ENCODE results near the gene ABHD17C.

Gene ABHD17C

DNA sequence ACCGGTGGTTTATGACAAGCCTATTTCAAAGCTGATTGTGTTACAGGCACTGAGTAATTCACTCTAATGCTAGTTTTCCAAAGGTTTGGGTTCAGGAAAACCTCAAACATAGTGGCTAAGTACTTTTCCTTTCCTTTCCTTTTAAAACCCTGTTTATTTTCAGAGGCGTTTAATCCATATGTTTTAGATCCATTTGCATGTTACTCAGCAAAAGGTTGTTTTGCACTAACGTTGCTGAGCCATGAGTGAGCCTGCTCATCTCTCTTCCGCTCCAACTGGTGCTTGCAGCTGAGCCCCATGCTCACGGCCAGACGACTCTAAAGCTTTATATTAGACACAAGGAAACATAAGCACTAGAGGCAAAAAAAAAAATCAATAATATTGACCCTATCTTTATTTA, 93.4 kb downstream of the ABHD17C start:
- DNase-seq, result no peak
- no peak overlapping the region for H3K18ac ChIP-seq (ENCODE audit: low read length)
- H3K4me1 ChIP-seq (ENCODE audit: control insufficient read depth in 1 of 2, insufficient read depth in 2 of 2, low read length in 2 of 2), result peaks cover 3 to 5% of the 10 kb centered on the region in 2 experiments
- no peaks in the 10 kb centered on the region for H3K79me2 ChIP-seq (ENCODE audit: control insufficient read depth, insufficient read depth, low read length, poor library complexity)
- no peak overlapping the region for H2BK12ac ChIP-seq (ENCODE audit: low read length)
- no peak overlapping the region for H4K91ac ChIP-seq (ENCODE audit: low read depth, low read length)
- no peak overlapping the region for H3K27ac ChIP-seq (ENCODE audit: low read depth, low read length)
- no peak overlapping the region for H4K12ac ChIP-seq (ENCODE audit: low read depth, low read length)
- no peaks in the 10 kb centered on the region for H3K79me1 ChIP-seq (ENCODE audit: low read length)
- H2BK5ac ChIP-seq (ENCODE audit: low read depth, low read length, poor library complexity), result no peak overlapping the region
- no peak overlapping the region for H4K8ac ChIP-seq (ENCODE audit: low read depth, low read length)
- no peak overlapping the region for H3K4me3 ChIP-seq (ENCODE audit: low read depth, low read length)
- no peak overlapping the region for H3K4me2 ChIP-seq (ENCODE audit: low read length)
- H3K9ac ChIP-seq (ENCODE audit: low read length), result no peak overlapping the region
- WGBS (ENCODE audit: extremely low coverage, insufficient coverage, insufficient read length), result no CpG with 5 or more reads among the region's 6 CpGs
- no peak overlapping the region for H2AK5ac ChIP-seq (ENCODE audit: low read length)
- no peak overlapping the region for H3K23ac ChIP-seq (ENCODE audit: low read length)
- no peak overlapping the region for H3K14ac ChIP-seq (ENCODE audit: low read length)
- no peaks in the 10 kb centered on the region for H3K27me3 ChIP-seq (ENCODE audit: insufficient read depth, low read length)
- no peak overlapping the region for H2AFZ ChIP-seq (ENCODE audit: insufficient read depth, low read length, poor library complexity)
- H3K36me3 ChIP-seq (ENCODE audit: control insufficient read depth in 1 of 2, insufficient read depth in 2 of 2, low read length in 2 of 2), result peaks cover 0 to 6% of the 10 kb centered on the region in 2 experiments
- no peaks in the 10 kb centered on the region for H3K9me3 ChIP-seq (ENCODE audit: insufficient read depth, low read depth, low read length)
- H3K4ac ChIP-seq (ENCODE audit: low read depth, low read length), result no peak overlapping the region
- H2BK120ac ChIP-seq (ENCODE audit: insufficient read depth, low read length, poor library complexity), result no peak overlapping the region

DNA sequence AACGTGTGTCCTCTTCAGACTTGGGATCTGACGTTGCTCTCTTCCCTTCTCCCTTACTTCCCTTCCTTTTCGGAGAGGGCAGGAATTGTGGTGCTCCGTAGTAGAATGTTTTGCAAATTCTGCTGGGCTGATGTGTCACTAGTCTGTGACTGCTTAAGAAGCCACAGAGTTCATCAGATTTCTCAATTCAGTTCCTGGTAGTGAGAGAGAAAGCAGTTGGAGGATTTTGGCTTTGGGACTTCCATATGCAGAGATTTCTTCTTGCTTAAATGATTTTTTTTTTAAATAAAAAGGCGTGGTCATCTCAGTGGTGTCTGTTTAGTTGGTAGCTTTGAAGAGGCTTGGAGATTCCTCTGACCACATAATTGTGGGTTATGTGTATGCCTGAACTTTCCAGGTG, 94.2 kb downstream of the ABHD17C start:
- Histone ChIP-seq H3K14ac (ENCODE audit: low read length) (no peak overlapping the region), H4K12ac (ENCODE audit: low read depth, low read length) (no peak overlapping the region), H3K79me2 (ENCODE audit: control insufficient read depth, insufficient read depth, low read length, poor library complexity) (no peaks in the 10 kb centered on the region), H3K36me3 (ENCODE audit: control insufficient read depth in 1 of 2, insufficient read depth in 2 of 2, low read length in 2 of 2) (peaks cover 0 to 5% of the 10 kb centered on the region in 2 experiments), H3K79me1 (ENCODE audit: low read length) (no peaks in the 10 kb centered on the region), H3K23ac (ENCODE audit: low read length) (no peak overlapping the region), H2AK5ac (ENCODE audit: low read length) (no peak overlapping the region), H3K4me2 (ENCODE audit: low read length) (no peak overlapping the region), H3K27ac (ENCODE audit: low read depth, low read length) (no peak overlapping the region), H2BK5ac (ENCODE audit: low read depth, low read length, poor library complexity) (no peak overlapping the region), H2AFZ (ENCODE audit: insufficient read depth, low read length, poor library complexity) (no peak overlapping the region), H2BK120ac (ENCODE audit: insufficient read depth, low read length, poor library complexity) (no peak overlapping the region), H4K91ac (ENCODE audit: low read depth, low read length) (no peak overlapping the region), H3K9me3 (ENCODE audit: insufficient read depth, low read depth, low read length) (no peaks in the 10 kb centered on the region), H3K18ac (ENCODE audit: low read length) (no peak overlapping the region), H4K8ac (ENCODE audit: low read depth, low read length) (no peak overlapping the region), H3K9ac (ENCODE audit: low read length) (no peak overlapping the region), H3K4me3 (ENCODE audit: low read depth, low read length) (no peak overlapping the region), H3K27me3 (ENCODE audit: insufficient read depth, low read length) (no peaks in the 10 kb centered on the region), H3K4me1 (ENCODE audit: control insufficient read depth in 1 of 2, insufficient read depth in 2 of 2, low read length in 2 of 2) (peaks cover 3 to 5% of the 10 kb centered on the region in 2 experiments), H2BK12ac (ENCODE audit: low read length) (no peak overlapping the region), H3K4ac (ENCODE audit: low read depth, low read length) (no peak overlapping the region)
- no CpG with 5 or more reads among the region's 5 CpGs for WGBS (ENCODE audit: extremely low coverage, insufficient coverage, insufficient read length)
- peak; percentile 16 to 51 for DNase-seq

- Histone ChIP-seq H3K27ac (ENCODE audit: low read depth, low read length) (no peak overlapping the region), H2BK12ac (ENCODE audit: low read length) (no peak overlapping the region), H2BK5ac (ENCODE audit: low read depth, low read length, poor library complexity) (no peak overlapping the region), H2AFZ (ENCODE audit: insufficient read depth, low read length, poor library complexity) (no peak overlapping the region), H3K79me2 (ENCODE audit: control insufficient read depth, insufficient read depth, low read length, poor library complexity) (no peaks in the 10 kb centered on the region), H3K23ac (ENCODE audit: low read length) (no peak overlapping the region), H4K8ac (ENCODE audit: low read depth, low read length) (no peak overlapping the region), H3K14ac (ENCODE audit: low read length) (no peak overlapping the region), H3K4me2 (ENCODE audit: low read length) (no peak overlapping the region), H3K9me3 (ENCODE audit: insufficient read depth, low read depth, low read length) (no peaks in the 10 kb centered on the region), H2AK5ac (ENCODE audit: low read length) (no peak overlapping the region), H3K79me1 (ENCODE audit: low read length) (no peaks in the 10 kb centered on the region), H3K4me1 (ENCODE audit: control insufficient read depth in 1 of 2, insufficient read depth in 2 of 2, low read length in 2 of 2) (peaks cover 3 to 5% of the 10 kb centered on the region in 2 experiments), H3K9ac (ENCODE audit: low read length) (no peak overlapping the region), H4K12ac (ENCODE audit: low read depth, low read length) (no peak overlapping the region), H2BK120ac (ENCODE audit: insufficient read depth, low read length, poor library complexity) (no peak overlapping the region), H3K18ac (ENCODE audit: low read length) (no peak overlapping the region), H3K36me3 (ENCODE audit: control insufficient read depth in 1 of 2, insufficient read depth in 2 of 2, low read length in 2 of 2) (peaks cover 0 to 3% of the 10 kb centered on the region in 2 experiments), H3K4ac (ENCODE audit: low read depth, low read length) (no peak overlapping the region), H3K27me3 (ENCODE audit: insufficient read depth, low read length) (no peaks in the 10 kb centered on the region), H4K91ac (ENCODE audit: low read depth, low read length) (no peak overlapping the region), H3K4me3 (ENCODE audit: low read depth, low read length) (no peak overlapping the region)
- no CpG with 5 or more reads among the region's 4 CpGs for WGBS (ENCODE audit: extremely low coverage, insufficient coverage, insufficient read length)
- DNase-seq, result no peak
Measured at GRCh38 chr15:80789796-80790195, 94.7 kb downstream of the ABHD17C start.

- DNase-seq, result no peak
- Histone ChIP-seq H3K27ac (ENCODE audit: low read depth, low read length) (no peak overlapping the region), H3K27me3 (ENCODE audit: insufficient read depth, low read length) (no peaks in the 10 kb centered on the region), H2AK5ac (ENCODE audit: low read length) (no peak overlapping the region), H3K79me2 (ENCODE audit: control insufficient read depth, insufficient read depth, low read length, poor library complexity) (no peaks in the 10 kb centered on the region), H3K4ac (ENCODE audit: low read depth, low read length) (no peak overlapping the region), H3K9ac (ENCODE audit: low read length) (no peak overlapping the region), H4K12ac (ENCODE audit: low read depth, low read length) (no peak overlapping the region), H2BK120ac (ENCODE audit: insufficient read depth, low read length, poor library complexity) (no peak overlapping the region), H3K9me3 (ENCODE audit: insufficient read depth, low read depth, low read length) (no peaks in the 10 kb centered on the region), H3K79me1 (ENCODE audit: low read length) (no peaks in the 10 kb centered on the region), H2AFZ (ENCODE audit: insufficient read depth, low read length, poor library complexity) (no peak overlapping the region), H3K4me2 (ENCODE audit: low read length) (no peak overlapping the region), H3K23ac (ENCODE audit: low read length) (no peak overlapping the region), H4K8ac (ENCODE audit: low read depth, low read length) (no peak overlapping the region), H3K18ac (ENCODE audit: low read length) (no peak overlapping the region), H3K4me3 (ENCODE audit: low read depth, low read length) (no peak overlapping the region), H2BK5ac (ENCODE audit: low read depth, low read length, poor library complexity) (no peak overlapping the region), H3K4me1 (ENCODE audit: control insufficient read depth in 1 of 2, insufficient read depth in 2 of 2, low read length in 2 of 2) (peaks cover 3 to 5% of the 10 kb centered on the region in 2 experiments), H3K14ac (ENCODE audit: low read length) (no peak overlapping the region), H3K36me3 (ENCODE audit: control insufficient read depth in 1 of 2, insufficient read depth in 2 of 2, low read length in 2 of 2) (peaks cover 0 to 3% of the 10 kb centered on the region in 2 experiments), H4K91ac (ENCODE audit: low read depth, low read length) (no peak overlapping the region), H2BK12ac (ENCODE audit: low read length) (no peak overlapping the region)
- WGBS (ENCODE audit: extremely low coverage, insufficient coverage, insufficient read length), result no CpG with 5 or more reads among the region's 5 CpGs
Measured at GRCh38 chr15:80790236-80790635, 95.1 kb downstream of the ABHD17C start.
